ENCODE results near the gene KCNN2. TPM values are rescaled to one million over a fixed set of nuclear protein-coding genes. Genes with fewer than 3 reads are reported as not detected.

Gene KCNN2
- total and polyA plus RNA-seq, 10 of the 15 experiments (the other 5 are each of a cell fraction or from before 2014, with no cell fraction given) = 0.21 to 3.6 (median 0.79) TPM

DNA sequence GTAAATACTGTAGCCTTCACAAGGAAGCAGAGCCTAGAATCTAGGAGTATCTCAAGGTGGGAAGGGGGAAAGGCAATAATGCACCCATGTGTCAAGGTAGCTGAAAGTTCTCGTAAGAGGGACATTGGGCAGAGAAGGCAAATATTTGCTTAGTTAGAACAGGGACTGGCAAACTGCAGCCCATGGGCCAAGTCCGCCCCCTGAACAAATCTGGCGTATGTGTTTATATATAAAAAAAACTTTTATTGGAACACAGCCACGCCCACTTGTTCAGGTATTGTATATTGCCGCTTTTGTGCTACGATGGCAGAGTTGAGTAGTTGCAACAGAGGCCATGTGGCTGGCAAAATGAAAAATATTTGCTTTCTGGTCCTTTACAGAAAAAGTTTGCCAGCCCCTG is 16.1 kb downstream of the KCNN2 start:
- no peaks in the 10 kb centered on the region for H3K9me3 ChIP-seq (replicated peaks; ENCODE audit: control insufficient read depth, insufficient read depth, low read length)
- 60% methylated on average over 6 of the region's 6 CpGs for WGBS (ENCODE audit: insufficient coverage, insufficient replicate concordance, low lambda C conversion rate, missing lambda C conversion rate)
- no peaks in the 10 kb centered on the region for H3K79me2 ChIP-seq (ENCODE audit: control insufficient read depth, insufficient read depth, low read length)
- SMC1A ChIA-PET (ENCODE audit: uncharacterized antibody, unreplicated experiment) = interaction anchor here (1.6 to 3.2 kb wide), 3 partner anchors 11 to 12 kb away, joined by 3 to 11 read pairs (median 10); no protein-coding TSS in a partner anchor
- TF ChIP-seq, protein P1, sequence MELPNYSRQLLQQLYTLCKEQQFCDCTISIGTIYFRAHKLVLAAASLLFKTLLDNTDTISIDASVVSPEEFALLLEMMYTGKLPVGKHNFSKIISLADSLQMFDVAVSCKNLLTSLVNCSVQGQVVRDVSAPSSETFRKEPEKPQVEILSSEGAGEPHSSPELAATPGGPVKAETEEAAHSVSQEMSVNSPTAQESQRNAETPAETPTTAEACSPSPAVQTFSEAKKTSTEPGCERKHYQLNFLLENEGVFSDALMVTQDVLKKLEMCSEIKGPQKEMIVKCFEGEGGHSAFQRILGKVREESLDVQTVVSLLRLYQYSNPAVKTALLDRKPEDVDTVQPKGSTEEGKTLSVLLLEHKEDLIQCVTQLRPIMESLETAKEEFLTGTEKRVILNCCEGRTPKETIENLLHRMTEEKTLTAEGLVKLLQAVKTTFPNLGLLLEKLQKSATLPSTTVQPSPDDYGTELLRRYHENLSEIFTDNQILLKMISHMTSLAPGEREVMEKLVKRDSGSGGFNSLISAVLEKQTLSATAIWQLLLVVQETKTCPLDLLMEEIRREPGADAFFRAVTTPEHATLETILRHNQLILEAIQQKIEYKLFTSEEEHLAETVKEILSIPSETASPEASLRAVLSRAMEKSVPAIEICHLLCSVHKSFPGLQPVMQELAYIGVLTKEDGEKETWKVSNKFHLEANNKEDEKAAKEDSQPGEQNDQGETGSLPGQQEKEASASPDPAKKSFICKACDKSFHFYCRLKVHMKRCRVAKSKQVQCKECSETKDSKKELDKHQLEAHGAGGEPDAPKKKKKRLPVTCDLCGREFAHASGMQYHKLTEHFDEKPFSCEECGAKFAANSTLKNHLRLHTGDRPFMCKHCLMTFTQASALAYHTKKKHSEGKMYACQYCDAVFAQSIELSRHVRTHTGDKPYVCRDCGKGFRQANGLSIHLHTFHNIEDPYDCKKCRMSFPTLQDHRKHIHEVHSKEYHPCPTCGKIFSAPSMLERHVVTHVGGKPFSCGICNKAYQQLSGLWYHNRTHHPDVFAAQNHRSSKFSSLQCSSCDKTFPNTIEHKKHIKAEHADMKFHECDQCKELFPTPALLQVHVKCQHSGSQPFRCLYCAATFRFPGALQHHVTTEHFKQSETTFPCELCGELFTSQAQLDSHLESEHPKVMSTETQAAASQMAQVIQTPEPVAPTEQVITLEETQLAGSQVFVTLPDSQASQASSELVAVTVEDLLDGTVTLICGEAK (IDR thresholded peaks at IDR 0.05; ENCODE audit: borderline replicate concordance) = no peak
- TF ChIP-seq NR2F1 (conservative IDR thresholded peaks at IDR 0.05) = no peak
- TF ChIP-seq TBL1XR1 (IDR thresholded peaks at IDR 0.05; ENCODE audit: low read depth, low read length) = no peak
- no peak for TF ChIP-seq SP1 (IDR thresholded peaks at IDR 0.05; ENCODE audit: low read depth, low read length)
- TF ChIP-seq MYB (IDR thresholded peaks at IDR 0.05; ENCODE audit: borderline replicate concordance, low read depth, low read length) = no peak
- no peak for TF ChIP-seq IRF4 (IDR thresholded peaks at IDR 0.05; ENCODE audit: low read depth, low read length)
- TF ChIP-seq ZNF384 (IDR thresholded peaks at IDR 0.05; ENCODE audit: borderline replicate concordance, low read depth, low read length) = no peak
- TF ChIP-seq CBX5 (IDR thresholded peaks at IDR 0.05; ENCODE audit: low read depth) = no peak
- TF ChIP-seq, protein P2, sequence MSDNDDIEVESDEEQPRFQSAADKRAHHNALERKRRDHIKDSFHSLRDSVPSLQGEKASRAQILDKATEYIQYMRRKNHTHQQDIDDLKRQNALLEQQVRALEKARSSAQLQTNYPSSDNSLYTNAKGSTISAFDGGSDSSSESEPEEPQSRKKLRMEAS (IDR thresholded peaks at IDR 0.05; ENCODE audit: low read depth, low read length) = no peak
- TF ChIP-seq MTA3 (IDR thresholded peaks at IDR 0.05; ENCODE audit: borderline replicate concordance, low read length) = no peak
- TF ChIP-seq ZNF622 (IDR thresholded peaks at IDR 0.05) = no peak
- no peak for TF ChIP-seq SMAD1 (IDR thresholded peaks at IDR 0.05; ENCODE audit: low read depth, partially characterized antibody)
- no peak for TF ChIP-seq CREM (IDR thresholded peaks at IDR 0.05; ENCODE audit: low read depth)
- TF ChIP-seq, protein P3, sequence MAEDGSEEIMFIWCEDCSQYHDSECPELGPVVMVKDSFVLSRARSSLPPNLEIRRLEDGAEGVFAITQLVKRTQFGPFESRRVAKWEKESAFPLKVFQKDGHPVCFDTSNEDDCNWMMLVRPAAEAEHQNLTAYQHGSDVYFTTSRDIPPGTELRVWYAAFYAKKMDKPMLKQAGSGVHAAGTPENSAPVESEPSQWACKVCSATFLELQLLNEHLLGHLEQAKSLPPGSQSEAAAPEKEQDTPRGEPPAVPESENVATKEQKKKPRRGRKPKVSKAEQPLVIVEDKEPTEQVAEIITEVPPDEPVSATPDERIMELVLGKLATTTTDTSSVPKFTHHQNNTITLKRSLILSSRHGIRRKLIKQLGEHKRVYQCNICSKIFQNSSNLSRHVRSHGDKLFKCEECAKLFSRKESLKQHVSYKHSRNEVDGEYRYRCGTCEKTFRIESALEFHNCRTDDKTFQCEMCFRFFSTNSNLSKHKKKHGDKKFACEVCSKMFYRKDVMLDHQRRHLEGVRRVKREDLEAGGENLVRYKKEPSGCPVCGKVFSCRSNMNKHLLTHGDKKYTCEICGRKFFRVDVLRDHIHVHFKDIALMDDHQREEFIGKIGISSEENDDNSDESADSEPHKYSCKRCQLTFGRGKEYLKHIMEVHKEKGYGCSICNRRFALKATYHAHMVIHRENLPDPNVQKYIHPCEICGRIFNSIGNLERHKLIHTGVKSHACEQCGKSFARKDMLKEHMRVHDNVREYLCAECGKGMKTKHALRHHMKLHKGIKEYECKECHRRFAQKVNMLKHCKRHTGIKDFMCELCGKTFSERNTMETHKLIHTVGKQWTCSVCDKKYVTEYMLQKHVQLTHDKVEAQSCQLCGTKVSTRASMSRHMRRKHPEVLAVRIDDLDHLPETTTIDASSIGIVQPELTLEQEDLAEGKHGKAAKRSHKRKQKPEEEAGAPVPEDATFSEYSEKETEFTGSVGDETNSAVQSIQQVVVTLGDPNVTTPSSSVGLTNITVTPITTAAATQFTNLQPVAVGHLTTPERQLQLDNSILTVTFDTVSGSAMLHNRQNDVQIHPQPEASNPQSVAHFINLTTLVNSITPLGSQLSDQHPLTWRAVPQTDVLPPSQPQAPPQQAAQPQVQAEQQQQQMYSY (CRISPR knock-in tag; IDR thresholded peaks at IDR 0.05) = no peak
- TF ChIP-seq HDAC6 (IDR thresholded peaks at IDR 0.05; ENCODE audit: unreplicated experiment) = no peak
- TF ChIP-seq CHD2 (IDR thresholded peaks at IDR 0.05; ENCODE audit: borderline replicate concordance, low read depth, low read length) = no peak
- no peak for TF ChIP-seq NFXL1 (IDR thresholded peaks at IDR 0.05; ENCODE audit: borderline replicate concordance)
- no peak for TF ChIP-seq SIN3A (IDR thresholded peaks at IDR 0.05; ENCODE audit: low read depth, low read length)
- no peak for TF ChIP-seq IKZF2 (IDR thresholded peaks at IDR 0.05)
- no TSS peak for BruUV-seq (replicated peaks)
- POLR2A ChIA-PET = interaction anchor here (1.3 kb wide), 1 partner anchor 14 kb away, joined by 5 read pairs; no protein-coding TSS in a partner anchor
- H3K36me3 ChIP-seq (ENCODE audit: control insufficient read depth in 2 of 2, insufficient read depth in 2 of 2, low read length in 1 of 2) = no peaks in the 10 kb centered on the region
- intact Hi-C loops (cut with micrococcal nuclease; ENCODE audit: unreplicated experiment) (no loop called here), in situ Hi-C loops (cut with MboI) (no loop called here)
- no peaks in the 10 kb centered on the region for H4K20me1 ChIP-seq (ENCODE audit: control insufficient read depth, insufficient read depth)
- H2AFZ ChIP-seq (ENCODE audit: control insufficient read depth, low read depth, low read length) = no peak overlapping the region
- no peak overlapping the region for H3K9ac ChIP-seq (ENCODE audit: control insufficient read depth, insufficient read depth, low read length)
- CTCF ChIA-PET = interaction anchor here (1.3 to 3.1 kb wide), 2 partner anchors 11 to 18 kb away, joined by 3 to 13 read pairs; no protein-coding TSS in a partner anchor
- H3K27ac ChIP-seq (ENCODE audit: control insufficient read depth, insufficient read depth) = no peak overlapping the region
- no peak for ATAC-seq
- no peak overlapping the region for H3K4me3 ChIP-seq
- FAIRE-seq = no peak
- DNase-seq (ENCODE audit: low read depth, low spot score) = no peak
- H3K4me2 ChIP-seq (ENCODE audit: control insufficient read depth, insufficient read depth) = no peak overlapping the region
- RAD21 ChIA-PET (ENCODE audit: unreplicated experiment) = interaction anchor here (1.0 kb wide), 1 partner anchor 42 kb away, joined by 3 read pairs; no protein-coding TSS in a partner anchor
- no peaks in the 10 kb centered on the region for H3K27me3 ChIP-seq (replicated peaks in 1 of 2; ENCODE audit: control insufficient read depth in 2 of 2, insufficient read depth in 2 of 2, low read length in 1 of 2)
- H3K4me1 ChIP-seq (ENCODE audit: control insufficient read depth, insufficient read depth, low read length) = no peaks in the 10 kb centered on the region
